ENCODE data around the gene MEGF8.

MEGF8 gene

DNA sequence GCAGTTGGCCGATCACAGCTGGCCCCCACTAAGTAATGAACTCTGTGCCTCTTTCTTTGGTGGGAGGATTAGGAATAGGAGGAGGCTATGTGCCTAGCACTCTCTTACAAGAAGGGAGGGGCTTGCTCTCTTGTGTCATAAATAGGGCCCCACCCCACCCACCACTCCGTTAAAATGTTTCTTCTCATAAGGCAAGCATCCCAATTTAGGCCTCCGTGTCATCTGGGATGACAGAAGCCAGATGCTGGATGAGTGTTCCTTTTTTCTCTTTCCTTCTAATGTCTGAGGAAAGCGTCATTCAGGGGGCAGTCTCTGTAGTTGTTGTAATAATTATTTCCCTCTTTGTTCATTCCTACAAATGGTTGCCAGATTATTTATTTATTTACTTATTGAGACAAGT lies 101.9 kb downstream of the MEGF8 start, which contains the start of gene LIPE:
Gene LIPE (minus strand): TSS at position 76 of the 400 bp plus-strand sequence. CDS start 239 bp downstream, outside the sequence.
- H3K27me3 ChIP-seq, result no peaks in the 10 kb centered on the region

More for the DNA sequence above, 101.9 kb downstream of the MEGF8 start, which contains the start of gene LIPE:
- no peak for TF ChIP-seq Cebpa-rat (IDR thresholded peaks at IDR 0.05)
- Histone ChIP-seq H3K9ac (no peak within 1 kb of the TSS), H3K9me3 (no peaks in the 10 kb centered on the region), H3K4me1 (peaks cover 23% of the 10 kb centered on the region), H3K4me3 (no peak within 1 kb of the TSS), H3K4me2 (0 out of 2 replicates have a peak within 1 kb of the TSS, but pooled peaks have one; percentile 1), H3K27ac (no peak within 1 kb of the TSS), H4K20me1 (peaks cover 5% of the 10 kb centered on the region), H3K36me3 (no peaks in the 10 kb centered on the region)

Measured in BLaER1 (cell line).